AG08395 (cell line): ENCODE results near the gene RER1.

Source experiments
- DNase-seq: peaks from one replicate; pipeline ENCODE4 v3.0.0; 2012; ENCODE audit warnings: mixed read lengths, low spot score

Gene RER1

DNA sequence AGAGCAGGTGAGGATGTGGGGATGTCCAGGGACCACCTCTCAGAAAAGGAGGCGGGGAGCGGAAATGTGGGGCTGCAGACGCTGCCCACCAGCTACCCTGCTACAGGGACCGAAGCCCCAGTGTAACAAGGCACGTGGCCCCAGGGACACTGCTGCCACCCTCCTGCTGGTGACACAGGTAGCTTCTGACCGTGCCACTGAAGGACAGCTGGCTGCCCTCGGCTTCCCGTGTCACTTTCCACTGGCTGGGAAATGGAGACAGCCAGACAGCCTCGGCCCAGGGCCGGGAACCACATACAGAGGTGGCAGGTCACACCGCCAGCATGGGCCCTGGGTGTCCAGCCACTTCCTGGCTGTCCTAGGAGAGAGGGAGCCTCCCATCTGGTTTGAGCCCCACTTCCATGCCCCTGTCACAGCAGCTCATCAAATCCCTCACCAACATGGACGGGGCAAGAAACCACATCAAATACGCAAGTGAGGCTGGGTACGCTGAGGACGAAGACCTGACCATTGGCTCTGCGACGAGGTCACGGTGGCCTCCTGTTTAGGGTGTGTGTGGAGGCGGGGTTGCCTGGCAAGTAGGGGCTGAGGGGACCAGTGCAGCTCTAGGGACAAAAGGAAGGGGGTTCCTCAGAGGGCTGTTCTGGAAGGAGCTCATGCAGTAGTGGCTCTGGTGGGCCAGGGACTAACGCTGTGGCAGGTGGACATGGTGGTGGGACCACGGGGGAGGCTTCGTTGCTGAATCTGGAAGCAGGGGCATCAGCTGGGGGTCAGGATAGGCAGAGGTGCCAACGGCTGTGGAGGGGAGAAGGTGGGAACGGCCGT lies 15.7 kb downstream of the RER1 start:
- DNase-seq: no peak

DNA sequence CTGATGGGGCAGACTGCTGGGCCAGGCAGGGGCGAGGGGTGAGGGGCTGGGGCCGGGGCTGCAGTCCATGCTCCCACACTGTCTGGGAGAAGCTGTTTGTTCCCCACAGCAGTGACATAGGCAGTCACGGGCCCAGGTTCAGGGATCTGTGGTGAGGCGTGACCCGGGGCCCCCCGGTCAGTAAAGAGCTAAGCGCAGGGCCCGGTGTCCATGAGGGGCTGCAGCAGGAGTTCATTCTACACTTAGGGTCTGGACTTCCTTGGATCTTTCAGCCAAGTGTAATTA lies 16.3 kb downstream of the RER1 start:
- DNase-seq: no peak

DNA sequence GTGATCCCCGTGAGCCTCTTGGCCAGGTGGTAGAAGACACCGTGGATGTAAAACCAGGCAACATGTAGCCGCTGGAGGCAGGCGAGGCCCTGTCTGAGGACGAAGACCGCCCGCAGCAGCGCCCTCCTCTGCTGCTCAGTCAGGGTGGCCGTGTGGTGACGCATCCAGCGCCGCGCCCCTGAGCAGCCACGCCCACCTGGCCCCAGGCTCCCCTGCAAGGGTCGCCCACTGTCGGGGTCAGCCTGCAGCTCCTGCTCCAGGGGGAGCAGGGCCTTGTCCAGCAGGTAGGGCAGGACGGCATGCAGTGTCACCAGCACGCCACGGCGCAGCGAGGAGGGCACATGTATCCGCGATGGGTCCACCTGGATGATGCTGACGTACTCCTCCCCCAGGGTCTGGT lies 16.8 kb downstream of the RER1 start:
- DNase-seq: no peak

DNA sequence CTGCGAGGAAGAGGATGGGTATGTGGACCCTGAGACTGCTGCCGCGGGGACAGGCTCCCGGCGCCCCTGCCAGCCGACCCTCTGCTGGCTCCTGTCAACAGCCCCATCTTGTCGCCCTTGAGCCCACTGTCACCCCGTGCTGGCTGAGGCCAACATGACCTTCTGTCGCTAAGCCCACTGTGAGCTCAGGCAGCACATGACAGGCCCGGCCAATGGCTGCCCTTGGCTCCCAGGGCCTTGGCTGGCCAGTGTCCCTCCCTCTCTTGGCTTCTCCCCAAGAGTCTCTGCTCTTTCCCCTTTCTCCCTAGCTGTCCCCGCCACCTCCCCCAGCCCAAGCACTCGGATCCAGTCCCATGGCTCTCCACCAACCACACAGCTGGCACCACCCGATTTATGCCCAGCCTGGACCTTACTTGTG lies 17.2 kb downstream of the RER1 start:
- DNase-seq: no peak

DNA sequence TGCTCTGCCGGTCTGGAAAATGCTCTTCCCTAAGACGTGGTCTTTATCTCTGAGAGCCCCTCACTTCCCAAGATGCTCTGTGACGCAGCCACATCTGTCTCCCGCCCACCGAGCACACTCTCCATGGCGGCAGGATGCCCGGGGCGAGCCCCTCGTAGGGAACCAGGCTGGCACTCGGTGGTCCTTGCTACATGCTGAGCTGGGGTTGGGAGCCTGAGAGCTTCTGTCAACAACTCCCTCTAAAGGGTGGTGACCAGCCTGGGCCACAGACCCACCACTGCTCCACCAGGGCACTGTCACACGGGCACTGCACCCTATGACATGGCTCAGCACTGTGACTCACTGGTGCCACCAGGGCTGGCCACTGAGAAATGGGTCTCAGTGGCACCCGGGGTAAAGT lies 18.1 kb downstream of the RER1 start:
- no peak for DNase-seq

DNA sequence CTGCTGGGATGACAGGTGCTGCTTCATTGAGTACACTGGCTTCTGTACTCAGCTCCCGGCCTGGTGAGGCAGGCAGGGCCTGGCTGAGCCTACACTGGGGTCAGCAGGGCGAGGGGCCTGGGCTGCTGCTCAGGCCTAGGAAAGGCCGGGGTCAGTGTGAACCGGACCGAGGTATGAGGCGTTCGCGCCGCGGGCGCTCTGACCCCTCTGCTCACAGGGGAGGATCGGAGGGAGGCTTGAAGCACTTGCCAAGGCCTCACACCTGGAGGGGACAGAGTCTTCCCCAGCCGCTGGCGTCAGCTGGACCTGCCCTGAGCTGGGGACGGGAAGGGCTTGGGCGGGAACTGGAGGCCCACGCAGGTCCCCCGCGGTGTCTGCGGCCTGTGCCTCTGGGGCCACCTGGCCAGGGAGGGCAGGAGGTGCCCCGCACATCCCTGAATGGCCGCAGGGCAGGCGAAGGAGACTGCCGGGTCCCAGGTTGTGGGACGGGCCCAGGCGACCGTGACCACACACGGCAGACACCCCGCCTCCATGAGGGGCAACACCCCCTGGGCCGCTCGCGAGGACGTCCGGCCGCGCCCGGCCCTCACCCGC lies 20.3 kb downstream of the RER1 start:
- no peak for DNase-seq

DNA sequence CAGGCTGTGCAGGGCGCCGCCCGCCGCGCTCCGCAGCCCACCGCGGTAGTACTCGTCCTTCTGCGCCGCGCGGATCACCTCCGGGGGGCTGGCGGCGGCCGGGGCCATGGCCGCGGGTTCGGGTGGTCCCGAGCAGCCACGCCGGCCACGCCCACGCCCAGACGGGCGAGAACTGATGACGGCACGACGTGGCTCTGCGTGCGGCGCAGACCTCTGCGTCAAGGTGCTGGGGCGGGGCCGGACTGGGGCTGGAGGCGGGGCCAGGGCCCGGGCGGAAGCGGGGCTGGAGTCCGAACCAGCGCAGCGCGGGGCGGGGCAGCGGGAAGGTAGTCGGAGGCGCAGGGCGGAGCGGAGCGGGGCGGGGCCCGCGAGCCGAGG lies 20.7 kb downstream of the RER1 start, which contains the start of gene PEX10:
Gene PEX10, minus strand, starts transcription at position 170 of the 378 bp plus-strand sequence. Its CDS starts 62 bp downstream, at position 108.
- DNase-seq: peak; percentile 99

DNA sequence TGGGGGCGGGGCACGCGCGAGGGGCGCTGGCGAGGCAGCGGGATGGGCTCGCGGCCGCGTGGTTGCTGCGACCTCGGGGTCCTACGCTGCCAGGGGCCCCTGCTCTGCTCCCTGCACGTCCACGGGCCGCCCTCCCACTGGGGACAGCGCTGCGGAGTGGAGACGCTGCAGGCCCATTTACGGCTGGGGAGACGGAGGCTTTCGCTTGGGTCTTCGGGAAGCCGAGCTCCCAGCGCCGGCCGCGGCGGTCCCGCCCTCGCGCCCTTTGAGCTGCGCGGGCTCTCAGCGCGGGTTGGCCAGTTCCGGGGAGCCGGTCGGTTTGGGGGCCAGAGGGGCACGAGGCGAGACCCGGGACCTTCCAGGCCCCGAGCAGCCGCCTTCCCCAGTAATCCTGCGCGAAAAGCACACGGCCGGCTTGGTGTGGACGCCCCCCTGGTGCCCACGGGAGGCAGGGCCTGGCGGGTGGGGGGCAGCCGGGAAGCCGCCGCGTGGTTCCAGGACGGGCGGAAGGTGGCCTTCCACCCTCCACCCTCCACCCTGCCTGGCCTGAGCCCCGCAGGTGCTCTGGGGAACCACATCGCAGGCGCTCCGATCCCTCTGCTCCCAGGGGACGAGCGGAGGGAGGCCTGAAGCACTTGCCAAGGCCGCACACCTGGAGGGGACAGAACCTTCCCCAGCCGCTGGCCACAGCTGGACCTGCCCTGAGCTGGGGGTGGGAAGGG lies 21.3 kb downstream of the RER1 start:
- DNase-seq: peak; percentile 62

DNA sequence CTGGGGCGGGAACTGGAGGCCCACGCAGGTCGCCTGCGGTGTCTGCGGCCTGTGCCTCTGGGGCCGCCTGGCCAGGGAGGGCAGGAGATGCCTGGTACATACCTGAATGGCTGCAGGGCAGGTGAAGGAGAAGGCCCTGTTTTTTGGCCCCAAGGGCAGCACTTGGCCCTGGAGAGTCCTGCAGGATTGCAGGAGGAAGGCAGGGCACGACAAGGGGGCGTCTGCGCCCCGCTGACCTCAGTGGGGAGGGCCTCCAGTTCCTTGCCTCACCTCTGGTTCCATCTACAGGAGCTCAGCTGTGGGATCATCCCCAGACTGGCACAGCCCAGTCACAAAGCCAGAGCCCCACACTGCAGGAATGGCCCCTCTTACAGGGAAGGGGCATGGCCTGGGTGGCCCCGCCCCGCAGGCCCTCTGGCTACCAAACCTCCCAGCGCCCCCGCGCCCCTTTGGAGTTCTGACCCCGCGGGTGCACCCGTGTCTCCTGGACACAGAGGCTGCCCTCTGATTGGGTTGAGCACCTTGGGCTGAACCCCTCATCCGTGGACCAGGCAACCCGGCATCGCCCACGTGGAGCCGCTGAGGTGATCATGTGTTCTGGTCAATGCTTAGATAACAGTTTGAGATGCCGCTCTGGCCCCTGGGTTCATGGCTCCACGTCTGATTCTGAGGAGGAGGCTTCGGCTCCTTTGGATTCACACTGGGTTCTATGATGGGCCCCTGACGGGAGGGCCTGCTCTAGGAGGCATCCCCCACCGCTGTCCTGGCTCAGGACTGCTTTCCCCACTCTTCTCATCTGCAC lies 22.1 kb downstream of the RER1 start:
- DNase-seq: no peak

DNA sequence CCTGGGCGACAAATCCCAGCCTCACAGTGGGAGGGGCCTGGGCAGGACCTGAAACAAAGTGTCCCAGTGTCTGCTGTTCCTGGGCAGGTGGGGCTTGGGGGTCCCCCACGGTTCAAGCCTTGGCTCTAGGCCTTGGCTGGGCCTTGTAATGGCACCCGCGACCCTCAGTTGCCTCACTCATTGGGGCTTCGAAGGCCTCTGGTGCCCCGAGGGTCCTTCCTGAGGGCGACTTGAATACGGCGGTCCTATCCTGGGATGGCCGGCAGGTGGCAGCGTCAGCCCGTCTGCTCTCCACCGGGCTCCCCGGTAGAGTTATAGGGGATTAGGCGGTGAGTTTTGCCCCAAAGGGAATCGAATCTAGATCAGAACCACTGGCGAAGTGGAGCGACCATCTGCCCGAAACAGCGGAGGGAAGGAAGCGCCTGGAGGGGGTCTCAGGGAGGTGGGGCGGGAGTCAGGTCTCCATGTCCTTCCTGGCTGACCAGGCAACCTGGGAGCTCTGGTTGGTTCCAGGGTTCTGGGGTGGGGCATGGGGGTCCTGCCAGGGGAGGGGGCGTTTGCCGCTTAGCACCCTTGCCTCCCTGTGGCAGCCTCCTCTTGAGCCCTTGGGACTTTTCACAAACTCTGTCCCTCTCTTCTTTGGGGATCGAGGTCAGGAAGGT lies 22.8 kb downstream of the RER1 start:
- DNase-seq: peak; percentile 87

DNA sequence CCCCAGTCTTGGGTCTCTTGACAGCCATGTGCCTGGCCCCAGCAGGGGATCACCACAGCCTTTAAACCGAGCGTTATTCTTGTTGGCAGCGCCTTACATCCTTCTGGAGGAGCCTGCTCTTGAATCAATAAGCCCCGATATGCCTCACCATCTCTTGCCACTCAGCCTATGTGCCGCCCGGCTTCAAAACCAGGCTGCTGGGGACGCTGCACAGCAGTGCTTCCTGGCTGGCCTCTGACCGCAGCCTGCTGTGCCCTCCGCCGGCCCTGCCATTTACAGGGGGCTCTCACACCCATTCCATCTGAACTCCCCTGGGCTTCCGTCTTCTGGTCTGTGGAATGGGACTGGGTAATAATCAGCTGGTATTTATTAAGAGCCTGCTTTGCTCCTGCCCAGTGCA lies 23.7 kb downstream of the RER1 start:
- no peak for DNase-seq

DNA sequence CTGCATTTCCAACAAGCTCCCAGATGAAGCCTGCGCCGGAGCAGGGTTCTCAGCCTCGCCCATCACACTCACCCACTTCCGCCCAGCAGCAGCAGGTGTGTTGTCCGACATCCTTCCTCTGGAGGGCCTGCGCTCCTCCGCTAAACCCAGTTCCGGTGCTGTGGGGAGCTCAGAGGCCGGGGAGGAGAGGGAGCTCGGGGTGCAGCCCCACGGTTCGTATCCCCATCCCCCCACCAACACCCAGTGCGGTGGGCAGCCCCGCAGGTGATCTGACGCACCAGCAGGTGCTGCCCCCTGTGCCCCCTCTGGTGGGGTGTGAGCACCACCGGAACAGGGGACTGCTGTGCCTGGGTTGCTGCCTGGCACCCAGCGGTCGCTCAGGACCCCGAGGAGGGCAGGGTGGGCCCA lies 24.2 kb downstream of the RER1 start:
- no peak for DNase-seq

DNA sequence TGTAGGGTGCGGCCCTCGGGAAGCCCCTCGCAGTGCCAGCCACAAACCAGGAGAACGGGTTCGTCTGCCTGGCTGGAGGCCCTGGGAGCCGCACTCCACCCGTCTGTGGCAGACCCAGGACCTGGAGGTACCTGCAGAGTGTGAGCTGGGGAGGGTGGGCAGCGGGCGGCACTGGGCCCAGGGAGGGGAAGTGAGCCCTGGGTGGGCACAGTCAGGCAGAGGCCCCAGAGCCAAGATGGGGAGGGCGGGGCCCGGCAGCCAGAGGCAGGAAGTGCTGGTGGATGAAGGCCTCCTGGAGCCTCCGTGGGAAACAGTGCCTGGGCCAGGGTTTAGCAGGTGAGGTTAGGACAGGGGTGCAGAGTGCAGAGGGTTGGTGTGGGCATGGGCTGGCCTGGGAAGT lies 24.8 kb downstream of the RER1 start:
- no peak for DNase-seq

DNA sequence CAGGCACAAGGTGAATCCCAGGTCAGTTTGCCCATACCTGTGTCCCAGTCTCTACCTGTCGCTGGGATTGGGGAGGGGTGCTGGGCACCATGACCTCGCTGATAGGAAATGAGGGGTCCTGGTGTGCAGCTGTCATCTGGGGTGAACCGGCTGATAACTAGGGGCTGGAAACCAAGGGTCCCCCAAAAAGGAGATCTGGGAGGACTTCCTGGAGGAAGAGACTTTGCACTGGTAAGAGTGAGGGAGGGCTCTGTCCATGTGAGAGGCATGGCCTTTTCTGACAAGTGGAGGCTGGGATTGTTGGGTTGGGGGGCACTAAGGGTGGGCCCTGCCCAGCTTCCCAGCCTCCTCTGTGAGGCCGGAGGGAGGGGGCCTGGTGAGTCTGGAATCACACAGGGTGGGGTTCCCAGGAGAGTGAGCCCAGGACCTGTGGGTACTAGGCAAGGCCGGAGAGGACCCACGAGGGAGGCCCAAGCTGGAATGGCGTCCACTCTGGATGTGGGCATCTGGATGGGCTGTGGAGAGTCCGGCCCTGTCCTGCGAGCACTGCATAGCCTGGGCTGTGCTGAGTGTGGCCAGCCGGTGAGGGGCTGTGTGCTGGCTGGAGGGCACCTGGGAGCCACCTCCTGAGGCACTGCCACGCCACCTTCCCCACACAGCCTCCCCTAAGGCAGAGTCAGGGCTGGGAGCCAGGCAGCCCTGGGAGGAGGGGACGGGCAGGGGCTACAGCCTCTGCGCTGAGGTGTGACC lies 25.6 kb downstream of the RER1 start:
- DNase-seq: no peak

DNA sequence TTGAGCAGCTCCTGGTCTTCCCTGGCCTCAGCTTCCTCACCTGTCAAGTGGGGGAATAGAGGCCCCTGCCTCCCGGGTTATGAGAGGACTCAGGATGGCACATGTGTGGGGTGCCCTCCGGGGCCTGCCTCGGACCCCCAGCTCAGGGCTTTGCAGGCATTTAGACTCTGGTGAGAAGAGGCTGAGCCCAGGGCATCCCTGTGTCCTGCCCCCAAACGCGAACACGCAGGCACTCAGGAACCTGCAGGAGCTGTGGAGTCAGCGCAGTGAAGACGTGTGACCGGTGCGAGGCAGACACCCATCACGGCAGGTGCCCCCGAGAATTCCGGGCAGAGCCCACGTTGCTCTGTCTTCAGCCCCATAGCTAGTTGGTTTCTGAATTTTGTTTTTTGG lies 26.2 kb downstream of the RER1 start:
- no peak for DNase-seq

DNA sequence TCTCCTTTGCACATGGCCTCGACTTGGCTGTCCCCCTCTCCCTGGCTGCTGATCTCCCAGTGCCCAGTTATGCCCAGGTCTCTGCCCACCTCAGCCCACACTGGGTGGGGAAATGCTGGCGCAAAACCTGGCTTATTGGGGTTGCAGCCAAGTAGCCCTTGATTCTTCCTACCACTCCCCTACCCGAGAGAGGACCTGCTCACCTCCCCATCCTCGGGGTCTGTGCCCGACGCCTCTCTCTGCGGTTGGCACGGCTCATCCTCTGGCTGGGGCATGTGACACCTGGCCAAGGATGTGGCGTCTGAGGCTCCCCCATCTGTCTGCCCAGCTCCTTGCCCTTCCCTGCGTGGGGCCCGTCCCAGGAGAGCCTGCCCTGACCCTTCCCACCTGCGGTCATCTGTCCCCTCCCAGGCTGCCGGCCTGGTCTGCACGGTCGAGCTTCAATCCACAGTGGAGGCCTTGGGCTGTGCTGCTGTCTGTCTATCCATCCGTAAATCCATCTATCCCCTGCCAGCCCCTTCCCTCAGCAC lies 27.2 kb downstream of the RER1 start:
- DNase-seq: no peak

DNA sequence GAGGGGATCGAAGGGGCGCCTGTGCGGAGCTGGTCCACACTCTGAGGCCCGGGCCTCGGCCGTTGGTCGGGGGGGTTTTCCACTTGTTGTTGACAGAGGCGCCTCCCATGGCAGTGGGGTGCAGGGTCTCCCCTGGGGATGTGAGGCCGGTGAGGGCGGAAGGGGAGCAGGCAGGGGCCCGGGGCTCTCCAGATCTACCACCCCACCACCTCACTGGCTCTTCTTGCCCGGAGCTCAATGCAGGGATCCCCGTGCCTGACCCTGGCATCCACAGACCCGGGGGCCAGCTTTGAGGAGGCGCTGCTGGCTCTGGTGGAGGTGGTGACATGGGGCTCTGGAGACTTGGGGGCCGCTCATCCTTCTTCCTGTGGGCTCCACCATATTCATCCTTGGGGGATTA lies 27.8 kb downstream of the RER1 start:
- DNase-seq: no peak

DNA sequence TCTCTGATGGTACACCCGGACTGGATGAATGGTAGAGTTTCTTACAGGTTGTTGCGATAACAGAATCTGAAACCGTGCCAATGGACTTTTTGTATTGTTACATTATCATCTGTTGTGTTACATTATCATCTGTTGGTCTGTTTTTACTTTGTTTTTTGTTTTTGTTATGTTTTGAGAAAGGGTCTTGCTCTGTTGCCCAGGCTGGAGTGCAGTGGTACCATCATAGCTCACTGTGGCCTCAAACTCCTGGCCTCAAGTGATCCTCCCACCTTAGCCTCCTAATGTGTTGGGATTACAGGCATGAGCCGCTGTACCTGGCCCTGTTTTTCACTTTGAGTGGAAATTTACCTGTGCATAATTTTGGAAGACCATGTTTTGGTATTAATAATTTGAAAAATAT lies 30.9 kb downstream of the RER1 start:
- no peak for DNase-seq

DNA sequence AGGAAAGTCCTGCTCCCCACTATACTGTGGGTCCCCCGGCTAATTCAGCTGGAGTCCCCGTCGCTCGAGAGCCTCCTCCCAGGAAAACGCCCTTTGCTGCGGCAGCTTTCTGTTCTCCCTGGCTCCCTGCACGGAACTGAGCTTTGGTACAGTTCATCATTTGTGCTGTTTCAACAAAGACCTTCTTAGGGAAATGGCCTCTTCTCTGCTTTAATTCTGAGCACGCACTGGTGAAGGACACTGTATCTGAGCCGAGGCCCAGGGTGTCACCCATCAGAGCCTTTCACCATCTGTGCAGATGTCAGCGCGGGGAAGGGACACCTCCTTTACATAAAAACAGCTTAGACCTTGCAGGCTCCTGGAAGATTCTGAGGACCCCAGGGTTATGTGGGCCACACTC lies 34.3 kb downstream of the RER1 start:
- DNase-seq: no peak

DNA sequence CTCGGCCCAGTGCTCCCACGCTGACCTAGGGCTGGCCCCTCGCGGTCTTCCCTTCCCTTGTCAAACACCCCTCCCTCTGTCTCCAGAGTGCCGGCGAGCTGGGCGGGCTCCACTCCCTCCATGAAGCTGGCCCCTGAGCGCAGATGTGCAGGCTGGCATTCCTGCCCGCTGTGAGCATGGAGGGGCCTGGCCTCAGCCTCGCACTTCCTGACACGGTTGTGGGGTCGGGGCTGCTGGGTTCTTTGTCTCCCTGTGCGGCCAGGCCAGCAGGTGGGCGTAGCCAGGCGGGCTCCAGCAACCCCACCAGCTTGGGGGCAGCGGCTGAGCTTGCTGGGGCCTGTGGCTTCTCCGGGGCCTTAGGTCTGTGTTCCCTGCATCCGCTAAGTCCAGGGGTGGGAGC lies 34.9 kb downstream of the RER1 start:
- no peak for DNase-seq

DNA sequence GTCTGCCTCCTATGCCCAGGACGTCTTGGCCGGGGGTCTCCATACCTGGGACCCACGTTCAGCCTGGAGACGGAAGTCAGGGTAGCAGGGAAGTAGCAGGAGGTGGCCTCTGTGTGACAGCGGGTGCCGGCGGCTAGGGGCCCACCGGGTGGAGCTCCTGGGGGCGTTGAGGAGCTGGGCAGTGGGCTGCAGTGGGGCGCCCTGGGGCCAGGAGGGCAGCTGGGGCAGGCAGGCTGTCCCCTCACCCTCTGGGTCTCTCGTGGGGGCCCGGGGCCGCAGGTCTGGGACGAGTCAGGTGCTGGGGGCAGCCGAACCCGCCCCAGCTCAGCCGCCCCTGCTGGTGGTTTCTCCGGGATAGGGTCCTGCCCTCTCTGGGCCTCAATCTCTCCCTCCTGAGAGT lies 35.4 kb downstream of the RER1 start:
- DNase-seq: no peak
